Stimulated activated naive B cell treated with anti-CD40 and anti-IgM and Interleukin-4, amounts not matched to agents 10 μg/mL and 1 μg/mL and 100 μg/mL, for 72 hours (primary cell): Measurements from ENCODE around the gene CCNK.
A peak's percentile ranks its signal among the peaks of the same experiment; 100 is the strongest.

Source experiments
- ATAC-seq, 2 donors: fragments of 150-1000 bp; cut with Tn5 transposase; replicated peaks; 2 replicates each; pipeline ENCODE4 v1.10.0; 2021; ENCODE audit warnings: moderate library complexity in 1 of 2
- DNase-seq: peaks from one replicate; pipeline ENCODE4 v3.0.0; 2021
- H3K27ac Mint-ChIP-seq: one replicate; pipeline ENCODE4 v1.8.0; 2022; ENCODE audit warnings: mild to moderate bottlenecking, mixed read lengths
- H3K27me3 Mint-ChIP-seq, 2 donors: one replicate each; pipeline ENCODE4 v1.8.0; 2022; ENCODE audit warnings: mixed read lengths in 2 of 2
- H3K36me3 Mint-ChIP-seq, 2 donors: one replicate each; pipeline ENCODE4 v1.8.0; 2022; ENCODE audit warnings: mixed read lengths in 2 of 2, mild to moderate bottlenecking in 1 of 2
- H3K4me1 Mint-ChIP-seq, 2 donors: one replicate each; pipeline ENCODE4 v1.8.0; 2022; ENCODE audit warnings: mixed read lengths in 2 of 2, mild to moderate bottlenecking in 1 of 2
- H3K4me3 Mint-ChIP-seq, 2 donors: one replicate each; pipeline ENCODE4 v1.8.0; 2022; ENCODE audit warnings: mild to moderate bottlenecking in 2 of 2, mixed read lengths in 2 of 2, moderate library complexity in 1 of 2
- H3K9me3 Mint-ChIP-seq, 2 donors: one replicate each; pipeline ENCODE4 v1.8.0; 2022; ENCODE audit warnings: mixed read lengths in 2 of 2, mild to moderate bottlenecking in 1 of 2

Gene CCNK

GRCh38 chr14:99507860-99508640 lies 26.8 kb downstream of the CCNK start:
- Mint-ChIP-seq H3K4me3 (no peak overlapping the region), H3K27me3 (no peaks in the 10 kb centered on the region), H3K9me3 (no peaks in the 10 kb centered on the region), H3K27ac (no peak overlapping the region), H3K4me1 (peaks cover 0 to 2% of the 10 kb centered on the region in 2 donors), H3K36me3 (peaks cover 52 to 56% of the 10 kb centered on the region in 2 donors)
- no peak for ATAC-seq
- no peak for DNase-seq

- Mint-ChIP-seq H3K36me3 (peaks cover 45 to 48% of the 10 kb centered on the region in 2 donors), H3K4me1 (peaks cover 0 to 1% of the 10 kb centered on the region in 2 donors), H3K4me3 (peak overlapping the region in 1 of 2 donors; percentile 25), H3K27ac (peak overlapping the region; percentile 62), H3K27me3 (no peaks in the 10 kb centered on the region), H3K9me3 (no peaks in the 10 kb centered on the region)
- no peak for ATAC-seq
- DNase-seq, result no peak
Observed at GRCh38 chr14:99508896-99509629, 27.9 kb downstream of the CCNK start.

GRCh38 chr14:99509871-99510555 lies 28.8 kb downstream of the CCNK start:
- ATAC-seq (no peak), DNase-seq (no peak)
- Mint-ChIP-seq H3K36me3 (peaks cover 37 to 46% of the 10 kb centered on the region in 2 donors), H3K27me3 (no peaks in the 10 kb centered on the region), H3K4me1 (peaks cover 0 to 6% of the 10 kb centered on the region in 2 donors), H3K27ac (peak overlapping the region; percentile 72), H3K9me3 (no peaks in the 10 kb centered on the region), H3K4me3 (no peak overlapping the region)

GRCh38 chr14:99510556-99511139 lies 29.4 kb downstream of the CCNK start:
- DNase-seq (no peak), ATAC-seq (no peak)
- no peaks in the 10 kb centered on the region for H3K9me3 Mint-ChIP-seq
- no peaks in the 10 kb centered on the region for H3K27me3 Mint-ChIP-seq
- H3K36me3 Mint-ChIP-seq, result peaks cover 34 to 43% of the 10 kb centered on the region in 2 donors
- no peak overlapping the region for H3K4me3 Mint-ChIP-seq
- H3K4me1 Mint-ChIP-seq, result peaks cover 0 to 6% of the 10 kb centered on the region in 2 donors
- H3K27ac Mint-ChIP-seq, result no peak overlapping the region

- H3K27ac Mint-ChIP-seq, result peak overlapping the region; percentile 47
Observed at GRCh38 chr14:99511421-99512109, 30.4 kb downstream of the CCNK start.

GRCh38 chr14:99512110-99512449 lies 30.9 kb downstream of the CCNK start:
- Mint-ChIP-seq H3K9me3 (no peaks in the 10 kb centered on the region), H3K27me3 (no peaks in the 10 kb centered on the region), H3K36me3 (peaks cover 22 to 31% of the 10 kb centered on the region in 2 donors), H3K4me3 (no peak overlapping the region), H3K27ac (peak overlapping the region; percentile 47), H3K4me1 (peaks cover 2 to 6% of the 10 kb centered on the region in 2 donors)
- ATAC-seq (no peak), DNase-seq (no peak)

More at GRCh38 chr14:99511421-99512109, 30.4 kb downstream of the CCNK start:
- Mint-ChIP-seq H3K4me1 (peaks cover 2 to 6% of the 10 kb centered on the region in 2 donors), H3K4me3 (no peak overlapping the region), H3K27me3 (no peaks in the 10 kb centered on the region), H3K9me3 (no peaks in the 10 kb centered on the region), H3K36me3 (peaks cover 28 to 35% of the 10 kb centered on the region in 2 donors)
- ATAC-seq, result no peak
- DNase-seq, result no peak

GRCh38 chr14:99512571-99513182 lies 31.5 kb downstream of the CCNK start:
- ATAC-seq (no peak), DNase-seq (no peak)
- H3K9me3 Mint-ChIP-seq, result no peaks in the 10 kb centered on the region
- H3K4me1 Mint-ChIP-seq, result peaks cover 2 to 6% of the 10 kb centered on the region in 2 donors
- H3K36me3 Mint-ChIP-seq, result peaks cover 17 to 25% of the 10 kb centered on the region in 2 donors
- no peak overlapping the region for H3K4me3 Mint-ChIP-seq
- H3K27me3 Mint-ChIP-seq, result no peaks in the 10 kb centered on the region
- H3K27ac Mint-ChIP-seq, result peak overlapping the region; percentile 47

- no peaks in the 10 kb centered on the region for H3K9me3 Mint-ChIP-seq
- ATAC-seq, result no peak
- H3K4me1 Mint-ChIP-seq, result peaks cover 2 to 6% of the 10 kb centered on the region in 2 donors
- no peak overlapping the region for H3K4me3 Mint-ChIP-seq
- H3K36me3 Mint-ChIP-seq, result peaks cover 15 to 21% of the 10 kb centered on the region in 2 donors
- H3K27ac Mint-ChIP-seq, result no peak overlapping the region
- no peak for DNase-seq
- H3K27me3 Mint-ChIP-seq, result no peaks in the 10 kb centered on the region
Observed at GRCh38 chr14:99513183-99513694, 32.0 kb downstream of the CCNK start.

GRCh38 chr14:99513946-99514551 lies 32.8 kb downstream of the CCNK start:
- H3K4me3 Mint-ChIP-seq, result no peak overlapping the region
- DNase-seq, result no peak
- no peaks in the 10 kb centered on the region for H3K27me3 Mint-ChIP-seq
- H3K36me3 Mint-ChIP-seq, result peaks cover 7 to 14% of the 10 kb centered on the region in 2 donors
- H3K27ac Mint-ChIP-seq, result peak overlapping the region; percentile 26
- peak; percentile 10 to 22 for ATAC-seq
- H3K9me3 Mint-ChIP-seq, result no peaks in the 10 kb centered on the region
- H3K4me1 Mint-ChIP-seq, result peaks cover 2 to 6% of the 10 kb centered on the region in 2 donors

- no peak overlapping the region for H3K4me3 Mint-ChIP-seq
- no peak for DNase-seq
- peaks cover 2 to 6% of the 10 kb centered on the region in 2 donors for H3K4me1 Mint-ChIP-seq
- no peaks in the 10 kb centered on the region for H3K27me3 Mint-ChIP-seq
- no peak for ATAC-seq
- H3K27ac Mint-ChIP-seq, result peak overlapping the region; percentile 26
- peaks cover under 1 to 8% of the 10 kb centered on the region in 2 donors for H3K36me3 Mint-ChIP-seq
- no peaks in the 10 kb centered on the region for H3K9me3 Mint-ChIP-seq
Observed at GRCh38 chr14:99514552-99515300, 33.5 kb downstream of the CCNK start.

- Mint-ChIP-seq H3K4me1 (peaks cover 2 to 6% of the 10 kb centered on the region in 2 donors), H3K27me3 (no peaks in the 10 kb centered on the region), H3K36me3 (peaks cover 0 to 8% of the 10 kb centered on the region in 2 donors), H3K4me3 (no peak overlapping the region), H3K27ac (no peak overlapping the region), H3K9me3 (no peaks in the 10 kb centered on the region)
- no peak for DNase-seq
- ATAC-seq, result no peak
Observed at GRCh38 chr14:99515301-99516155, 34.3 kb downstream of the CCNK start.
